Measurements from ENCODE around the gene KRT38. TPM values are rescaled to one million over a fixed set of nuclear protein-coding genes. Genes with fewer than 3 reads are reported as not detected.
A peak's percentile ranks its signal among the peaks of the same experiment; 100 is the strongest.

KRT38 gene
- not detected for total RNA-seq

DNA sequence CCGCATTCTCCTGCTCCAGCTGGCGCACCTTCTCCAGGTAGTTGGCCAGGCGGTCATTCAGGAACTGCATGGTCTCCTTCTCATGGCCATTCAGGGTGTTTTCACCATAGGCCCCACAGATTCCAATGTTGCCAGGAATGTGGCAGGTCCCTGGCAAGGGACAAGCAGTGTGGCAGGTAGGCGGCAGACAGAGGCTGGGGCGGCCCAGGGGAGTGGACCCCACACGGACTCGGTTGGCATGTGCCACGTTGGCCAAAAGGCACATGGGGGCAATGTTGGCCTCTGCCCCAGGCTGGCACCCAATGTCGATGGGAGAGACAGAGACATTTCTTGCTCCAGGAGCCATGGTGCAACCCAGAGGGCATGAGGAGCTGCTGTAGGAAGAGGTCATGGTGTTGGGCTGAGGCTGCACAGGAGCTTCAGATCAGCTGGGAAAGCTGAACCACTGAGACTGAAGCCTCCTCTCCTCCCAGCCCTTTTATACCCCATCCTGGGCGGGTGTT lies at the start of gene KRT38:
KRT38 (minus strand) TSS at position 453 of the 503 bp plus-strand sequence; CDS start at position 391, 62 bp downstream.
- ATAC-seq (replicated peaks in 1 of 2), result no peak
- no peak within 1 kb of the TSS for H3K4me3 Mint-ChIP-seq
- H3K9me3 Mint-ChIP-seq, result no peaks in the 10 kb centered on the region
- DNase-seq, result no peak
- H3K4me1 Mint-ChIP-seq (ENCODE audit: low read depth), result no peaks in the 10 kb centered on the region
- peaks cover 14% of the 10 kb centered on the region for H3K27me3 Mint-ChIP-seq (ENCODE audit: low read depth)
- no peaks in the 10 kb centered on the region for H3K36me3 Mint-ChIP-seq (ENCODE audit: insufficient read depth in 2 of 2)
- H3K27ac Mint-ChIP-seq, result no peak within 1 kb of the TSS

DNA sequence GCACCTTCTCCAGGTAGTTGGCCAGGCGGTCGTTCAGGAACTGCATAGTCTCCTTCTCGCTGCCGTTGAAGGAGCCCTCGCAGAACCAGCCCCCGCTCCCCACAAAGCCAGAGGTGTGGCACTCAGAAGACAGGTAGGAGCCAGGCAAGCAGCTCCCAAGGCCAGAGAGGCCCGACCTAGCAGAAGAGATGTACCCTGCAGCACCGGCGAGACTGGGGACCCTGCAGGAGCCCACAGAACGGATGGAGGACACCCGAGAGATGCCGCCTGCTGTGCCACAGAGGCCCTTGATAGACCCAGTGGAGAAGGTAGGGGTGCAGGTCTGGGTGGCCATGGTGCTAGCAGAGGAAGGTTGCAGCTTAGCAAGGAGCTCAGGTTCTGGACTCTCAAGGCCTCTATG lies 48.7 kb upstream of the KRT38 start, which contains the start of gene KRT36:
KRT36 (minus strand) TSS at position 380 of the 400 bp plus-strand sequence; CDS start at position 334, 46 bp downstream.
- Mint-ChIP-seq H3K27me3 (ENCODE audit: low read depth) (no peaks in the 10 kb centered on the region), H3K9me3 (no peaks in the 10 kb centered on the region), H3K27ac (no peak within 1 kb of the TSS)

DNA sequence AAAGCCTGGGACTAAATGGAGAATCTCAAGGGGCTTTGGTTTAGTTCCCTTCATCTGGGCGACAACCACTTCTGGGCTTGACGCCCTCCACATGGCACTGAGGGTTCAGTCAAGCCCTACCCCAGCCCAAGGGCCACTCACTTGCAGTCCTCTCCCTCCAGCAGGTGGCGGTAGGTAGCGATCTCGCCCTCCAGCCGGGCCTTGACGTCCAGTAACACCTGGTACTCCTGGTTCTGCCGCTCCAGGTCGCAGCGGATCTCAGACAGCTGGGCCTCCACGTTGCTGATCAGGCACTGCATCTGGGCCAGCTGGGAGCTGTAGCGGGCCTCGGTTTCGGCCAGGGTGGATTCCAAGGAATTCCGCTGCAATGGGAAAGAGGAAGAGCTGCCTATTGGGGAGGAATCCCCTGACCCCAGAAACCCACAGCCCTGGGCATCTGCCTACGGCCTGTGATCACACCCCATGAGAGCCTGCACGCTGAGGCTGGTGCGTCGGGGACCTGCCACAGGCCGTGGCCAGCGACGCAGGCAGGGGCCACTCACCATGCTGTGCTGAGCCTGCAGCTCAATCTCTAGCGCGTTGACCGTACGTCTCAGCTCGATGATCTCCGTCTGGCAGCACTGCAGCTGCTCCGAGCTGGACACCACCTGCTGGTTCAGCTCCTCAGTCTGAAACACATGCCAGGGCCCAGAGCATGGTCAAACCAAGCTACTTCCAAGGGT lies 46.2 kb upstream of the KRT38 start:
- no peaks in the 10 kb centered on the region for H3K27me3 Mint-ChIP-seq (ENCODE audit: low read depth)
- H3K4me1 Mint-ChIP-seq (ENCODE audit: low read depth), result no peaks in the 10 kb centered on the region
- H3K36me3 Mint-ChIP-seq (ENCODE audit: insufficient read depth in 2 of 2), result no peaks in the 10 kb centered on the region
- H3K27ac Mint-ChIP-seq, result no peak overlapping the region
- H3K4me3 Mint-ChIP-seq, result no peak overlapping the region
- H3K9me3 Mint-ChIP-seq, result no peaks in the 10 kb centered on the region
- peak; percentile 52 to 53 for DNase-seq
- no peak for ATAC-seq (replicated peaks in 1 of 2)

More for the DNA sequence above, 48.7 kb upstream of the KRT38 start, which contains the start of gene KRT36:
- H3K4me3 Mint-ChIP-seq, result no peak within 1 kb of the TSS
- no peak for ATAC-seq (replicated peaks in 1 of 2)
- H3K36me3 Mint-ChIP-seq (ENCODE audit: insufficient read depth in 2 of 2), result no peaks in the 10 kb centered on the region
- H3K4me1 Mint-ChIP-seq (ENCODE audit: low read depth), result no peaks in the 10 kb centered on the region
- DNase-seq, result no peak

- Mint-ChIP-seq H3K9me3 (no peaks in the 10 kb centered on the region), H3K27me3 (ENCODE audit: low read depth) (no peaks in the 10 kb centered on the region), H3K4me1 (ENCODE audit: low read depth) (no peaks in the 10 kb centered on the region), H3K27ac (no peak overlapping the region), H3K4me3 (no peak overlapping the region), H3K36me3 (ENCODE audit: insufficient read depth in 2 of 2) (no peaks in the 10 kb centered on the region)
- DNase-seq (no peak), ATAC-seq (replicated peaks in 1 of 2) (no peak)
Measured at GRCh38 chr17:41486316-41486715, 45.5 kb upstream of the KRT38 start.

- Mint-ChIP-seq H3K4me3 (no peak overlapping the region), H3K9me3 (no peaks in the 10 kb centered on the region), H3K27me3 (ENCODE audit: low read depth) (no peaks in the 10 kb centered on the region), H3K27ac (no peak overlapping the region), H3K4me1 (ENCODE audit: low read depth) (no peaks in the 10 kb centered on the region), H3K36me3 (ENCODE audit: insufficient read depth in 2 of 2) (no peaks in the 10 kb centered on the region)
- ATAC-seq (replicated peaks in 1 of 2), result no peak
- DNase-seq, result no peak
Measured at GRCh38 chr17:41484920-41485904, 44.4 kb upstream of the KRT38 start.

GRCh38 chr17:41483991-41484826 lies 43.4 kb upstream of the KRT38 start:
- H3K9me3 Mint-ChIP-seq, result no peaks in the 10 kb centered on the region
- ATAC-seq (replicated peaks in 1 of 2), result no peak
- DNase-seq, result no peak
- H3K4me1 Mint-ChIP-seq (ENCODE audit: low read depth), result no peaks in the 10 kb centered on the region
- H3K36me3 Mint-ChIP-seq (ENCODE audit: insufficient read depth in 2 of 2), result no peaks in the 10 kb centered on the region
- H3K27ac Mint-ChIP-seq, result no peak overlapping the region
- H3K27me3 Mint-ChIP-seq (ENCODE audit: low read depth), result no peaks in the 10 kb centered on the region
- H3K4me3 Mint-ChIP-seq, result no peak overlapping the region

- Mint-ChIP-seq H3K27ac (no peak overlapping the region), H3K27me3 (ENCODE audit: low read depth) (no peaks in the 10 kb centered on the region), H3K9me3 (no peaks in the 10 kb centered on the region), H3K4me3 (no peak overlapping the region), H3K36me3 (ENCODE audit: insufficient read depth in 2 of 2) (no peaks in the 10 kb centered on the region), H3K4me1 (ENCODE audit: low read depth) (no peaks in the 10 kb centered on the region)
- ATAC-seq (replicated peaks in 1 of 2) (no peak), DNase-seq (no peak)
Measured at GRCh38 chr17:41483531-41483930, 42.7 kb upstream of the KRT38 start.

DNA sequence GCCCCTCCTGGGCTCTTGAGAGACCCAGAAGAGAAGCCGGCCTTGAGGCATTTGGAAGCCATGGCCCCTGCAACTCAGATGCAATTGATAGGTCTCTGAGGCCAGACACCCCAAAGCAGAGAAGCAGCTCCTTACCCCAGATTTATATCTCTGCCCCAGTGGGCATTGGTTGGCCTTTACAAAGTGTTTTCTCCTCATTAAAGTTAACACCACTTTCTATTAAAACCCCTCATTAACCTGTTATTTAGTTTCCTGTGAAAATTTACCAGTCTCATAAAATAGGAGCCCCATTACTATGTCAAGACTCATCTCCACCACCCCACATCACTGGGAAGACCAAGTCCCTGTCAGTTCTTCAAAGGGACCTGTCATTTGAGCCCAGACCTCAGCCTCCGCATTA lies 40.3 kb upstream of the KRT38 start, which contains the start of gene KRT35:
KRT35 (minus strand) TSS at position 116 of the 400 bp plus-strand sequence; CDS start at position 62, 54 bp downstream.
- DNase-seq (no peak), ATAC-seq (replicated peaks in 1 of 2) (no peak)
- H3K27me3 Mint-ChIP-seq (ENCODE audit: low read depth), result no peaks in the 10 kb centered on the region
- no peaks in the 10 kb centered on the region for H3K4me1 Mint-ChIP-seq (ENCODE audit: low read depth)
- no peaks in the 10 kb centered on the region for H3K36me3 Mint-ChIP-seq (ENCODE audit: insufficient read depth in 2 of 2)
- H3K9me3 Mint-ChIP-seq, result no peaks in the 10 kb centered on the region
- H3K27ac Mint-ChIP-seq, result no peak within 1 kb of the TSS
- H3K4me3 Mint-ChIP-seq, result no peak within 1 kb of the TSS

DNA sequence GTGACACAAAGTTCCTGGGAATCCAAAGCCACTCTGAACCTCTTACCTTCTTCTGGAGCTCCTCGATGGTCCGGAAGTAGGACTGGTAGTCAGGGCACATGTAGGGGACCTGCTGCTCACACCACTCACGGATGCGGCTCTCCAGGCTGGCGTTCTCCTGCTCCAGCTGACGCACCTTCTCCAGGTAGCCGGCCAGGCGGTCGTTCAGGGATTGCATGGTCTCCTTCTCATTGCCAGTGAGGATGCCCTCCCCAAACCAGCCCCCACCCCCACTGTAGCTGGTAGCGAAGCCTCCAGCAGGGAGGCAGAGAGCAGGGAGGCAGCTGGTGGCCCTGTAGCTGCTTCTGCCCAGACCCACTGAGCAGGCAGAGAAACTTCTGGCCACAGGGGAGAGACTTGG lies 39.8 kb upstream of the KRT38 start:
- DNase-seq (no peak), ATAC-seq (replicated peaks in 1 of 2) (no peak)
- no peak overlapping the region for H3K4me3 Mint-ChIP-seq
- no peaks in the 10 kb centered on the region for H3K4me1 Mint-ChIP-seq (ENCODE audit: low read depth)
- H3K9me3 Mint-ChIP-seq, result no peaks in the 10 kb centered on the region
- no peaks in the 10 kb centered on the region for H3K27me3 Mint-ChIP-seq (ENCODE audit: low read depth)
- no peak overlapping the region for H3K27ac Mint-ChIP-seq
- no peaks in the 10 kb centered on the region for H3K36me3 Mint-ChIP-seq (ENCODE audit: insufficient read depth in 2 of 2)

DNA sequence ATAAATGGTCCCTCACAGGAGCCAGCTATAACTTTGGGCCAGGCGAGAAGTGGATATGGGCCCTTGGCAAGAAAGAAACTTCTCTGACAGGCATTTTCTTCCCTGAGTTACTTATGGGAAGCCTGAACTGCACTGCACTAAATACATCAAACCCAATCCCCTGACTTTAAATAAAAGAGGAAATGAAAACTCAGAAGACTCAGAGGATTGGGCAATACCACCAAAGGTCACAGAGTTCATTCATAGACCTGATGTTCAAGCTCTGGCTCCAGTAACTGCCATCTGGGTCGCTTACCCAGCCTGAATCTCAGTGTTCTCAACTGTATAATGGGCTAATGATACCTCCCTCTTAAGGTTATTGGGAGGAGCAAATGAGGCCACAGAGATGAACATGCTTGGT lies 39.4 kb upstream of the KRT38 start:
- no peak for ATAC-seq (replicated peaks in 1 of 2)
- Mint-ChIP-seq H3K9me3 (no peaks in the 10 kb centered on the region), H3K4me1 (ENCODE audit: low read depth) (no peaks in the 10 kb centered on the region), H3K36me3 (ENCODE audit: insufficient read depth in 2 of 2) (no peaks in the 10 kb centered on the region), H3K27ac (no peak overlapping the region), H3K27me3 (ENCODE audit: low read depth) (no peaks in the 10 kb centered on the region), H3K4me3 (no peak overlapping the region)
- DNase-seq, result no peak

GRCh38 chr17:41478237-41478636 lies 37.5 kb upstream of the KRT38 start:
- no peaks in the 10 kb centered on the region for H3K4me1 Mint-ChIP-seq (ENCODE audit: low read depth)
- no peak for DNase-seq
- no peaks in the 10 kb centered on the region for H3K36me3 Mint-ChIP-seq (ENCODE audit: insufficient read depth in 2 of 2)
- no peak overlapping the region for H3K4me3 Mint-ChIP-seq
- H3K9me3 Mint-ChIP-seq, result peaks cover 0 to 1% of the 10 kb centered on the region in 2 donors
- no peak for ATAC-seq (replicated peaks in 1 of 2)
- H3K27ac Mint-ChIP-seq, result no peak overlapping the region
- no peaks in the 10 kb centered on the region for H3K27me3 Mint-ChIP-seq (ENCODE audit: low read depth)

All from activated T-cell treated with anti-CD3 and anti-CD28 coated beads, Interleukin-2, amount 50 U/mL, for 72 hours (primary cell).